Measurements from ENCODE around the gene ENPP3. TPM values are rescaled to one million over a fixed set of nuclear protein-coding genes. Genes with fewer than 3 reads are reported as not detected.

Gene ENPP3
- total RNA-seq, 2 donors from 2014 or later, result 2.2 to 25.0 TPM

DNA sequence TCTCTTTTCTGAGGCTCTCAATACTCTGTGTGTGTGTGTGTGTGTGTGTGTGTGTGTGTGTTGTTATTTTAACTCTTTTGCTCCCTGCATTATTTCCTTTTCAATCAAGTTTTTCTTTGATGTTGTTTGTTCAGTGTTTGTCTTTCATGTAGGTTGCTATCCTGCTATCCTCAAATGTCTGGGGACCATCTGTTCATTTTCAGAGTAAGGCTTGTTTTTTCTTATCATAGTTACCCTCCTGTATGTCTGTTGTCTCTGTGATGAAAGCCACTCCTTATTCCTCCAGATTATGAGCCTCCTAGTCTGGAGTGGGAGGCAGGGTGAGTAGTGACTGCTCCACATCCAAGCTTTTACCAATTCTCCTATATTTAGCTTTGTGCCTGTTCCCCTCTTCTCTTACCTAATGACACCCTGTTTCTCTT lies 9.2 kb downstream of the ENPP3 start:
- H3K27ac ChIP-seq, result no peak overlapping the region
- peaks cover 2% of the 10 kb centered on the region for H3K4me1 ChIP-seq (replicated peaks)
- no peak overlapping the region for H3K4me3 ChIP-seq
- H3K9me3 ChIP-seq, result no peaks in the 10 kb centered on the region
- DNase-seq (ENCODE audit: low spot score), result no peak
- no peak for TF ChIP-seq CTCF (IDR thresholded peaks at IDR 0.05)
- TF ChIP-seq POLR2A (IDR thresholded peaks at IDR 0.05), result no peak
- TF ChIP-seq POLR2AphosphoS5 (IDR thresholded peaks at IDR 0.05), result no peak
- H3K27me3 ChIP-seq (replicated peaks; ENCODE audit: insufficient read depth), result no peaks in the 10 kb centered on the region
- intact Hi-C loops (cut with DNase I), result no loop called here
- no peaks in the 10 kb centered on the region for H3K36me3 ChIP-seq

- Histone ChIP-seq H3K36me3 (no peaks in the 10 kb centered on the region), H3K27ac (peak overlapping the region; percentile 68 to 69), H3K4me1 (replicated peaks) (peaks cover 2% of the 10 kb centered on the region), H3K4me3 (no peak overlapping the region), H3K9me3 (no peaks in the 10 kb centered on the region), H3K27me3 (replicated peaks; ENCODE audit: insufficient read depth) (no peaks in the 10 kb centered on the region)
- DNase-seq (ENCODE audit: low spot score), result peak; percentile 68
- intact Hi-C loops (cut with DNase I), result no loop called here
- TF ChIP-seq POLR2AphosphoS5 (IDR thresholded peaks at IDR 0.05), result peak; percentile 48
- TF ChIP-seq POLR2A (IDR thresholded peaks at IDR 0.05), result no peak
- no peak for TF ChIP-seq CTCF (IDR thresholded peaks at IDR 0.05)
Observed at GRCh38 chr6:131651782-131652181, 14.7 kb downstream of the ENPP3 start.

GRCh38 chr6:131652472-131652871 lies 15.4 kb downstream of the ENPP3 start:
- Histone ChIP-seq H3K9me3 (no peaks in the 10 kb centered on the region), H3K36me3 (no peaks in the 10 kb centered on the region), H3K27me3 (replicated peaks; ENCODE audit: insufficient read depth) (no peaks in the 10 kb centered on the region), H3K27ac (peak overlapping the region; percentile 68 to 69), H3K4me3 (no peak overlapping the region), H3K4me1 (replicated peaks) (peaks cover 2% of the 10 kb centered on the region)
- TF ChIP-seq POLR2A (IDR thresholded peaks at IDR 0.05) (no peak), CTCF (IDR thresholded peaks at IDR 0.05) (no peak), POLR2AphosphoS5 (IDR thresholded peaks at IDR 0.05) (no peak)
- intact Hi-C loops (cut with DNase I), result no loop called here
- 30% methylated on average over 5 of the region's 5 CpGs for WGBS
- peak; percentile 26 for DNase-seq (ENCODE audit: low spot score)

DNA sequence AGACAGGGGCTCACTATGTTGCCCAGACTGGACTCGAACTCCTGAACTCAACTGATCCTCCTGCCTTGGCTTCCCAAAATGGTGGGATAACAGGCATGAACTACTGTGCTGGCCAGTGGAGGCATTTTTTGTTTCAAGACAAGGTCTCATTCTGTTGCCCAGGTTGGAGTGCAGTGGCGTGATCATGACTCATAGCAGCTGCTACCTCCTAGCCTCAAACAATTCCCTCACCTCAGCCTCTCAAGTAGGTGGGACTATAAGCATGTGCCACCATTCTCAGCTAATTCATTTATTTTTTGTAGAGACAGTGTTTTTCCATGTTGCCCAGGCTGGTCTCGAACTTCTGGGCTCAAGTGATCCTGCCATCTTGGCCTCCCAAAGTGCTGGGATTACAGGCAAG lies 17.2 kb downstream of the ENPP3 start:
- no peaks in the 10 kb centered on the region for H3K27me3 ChIP-seq (replicated peaks; ENCODE audit: insufficient read depth)
- no peak overlapping the region for H3K27ac ChIP-seq
- intact Hi-C loops (cut with DNase I), result no loop called here
- no peak for TF ChIP-seq POLR2A (IDR thresholded peaks at IDR 0.05)
- TF ChIP-seq CTCF (IDR thresholded peaks at IDR 0.05), result no peak
- no peak for TF ChIP-seq POLR2AphosphoS5 (IDR thresholded peaks at IDR 0.05)
- no peak for DNase-seq (ENCODE audit: low spot score)
- no peaks in the 10 kb centered on the region for H3K9me3 ChIP-seq
- peaks cover 2% of the 10 kb centered on the region for H3K4me1 ChIP-seq (replicated peaks)
- WGBS, result 90% methylated on average over 3 of the region's 3 CpGs
- H3K36me3 ChIP-seq, result no peaks in the 10 kb centered on the region
- H3K4me3 ChIP-seq, result no peak overlapping the region

- no peaks in the 10 kb centered on the region for H3K9me3 ChIP-seq
- intact Hi-C loops (cut with DNase I), result no loop called here
- H3K36me3 ChIP-seq, result no peaks in the 10 kb centered on the region
- no peak for DNase-seq (ENCODE audit: low spot score)
- H3K27me3 ChIP-seq (replicated peaks; ENCODE audit: insufficient read depth), result no peaks in the 10 kb centered on the region
- H3K4me3 ChIP-seq, result no peak overlapping the region
- no peak overlapping the region for H3K27ac ChIP-seq
- H3K4me1 ChIP-seq (replicated peaks), result no peaks in the 10 kb centered on the region
- 94% methylated on average over 3 of the region's 3 CpGs for WGBS
- TF ChIP-seq POLR2AphosphoS5 (IDR thresholded peaks at IDR 0.05), result no peak
- no peak for TF ChIP-seq CTCF (IDR thresholded peaks at IDR 0.05)
- no peak for TF ChIP-seq POLR2A (IDR thresholded peaks at IDR 0.05)
Observed at GRCh38 chr6:131655387-131655786, 18.3 kb downstream of the ENPP3 start.
